ENCODE measurements around the gene BICDL2.

BICDL2 gene

DNA sequence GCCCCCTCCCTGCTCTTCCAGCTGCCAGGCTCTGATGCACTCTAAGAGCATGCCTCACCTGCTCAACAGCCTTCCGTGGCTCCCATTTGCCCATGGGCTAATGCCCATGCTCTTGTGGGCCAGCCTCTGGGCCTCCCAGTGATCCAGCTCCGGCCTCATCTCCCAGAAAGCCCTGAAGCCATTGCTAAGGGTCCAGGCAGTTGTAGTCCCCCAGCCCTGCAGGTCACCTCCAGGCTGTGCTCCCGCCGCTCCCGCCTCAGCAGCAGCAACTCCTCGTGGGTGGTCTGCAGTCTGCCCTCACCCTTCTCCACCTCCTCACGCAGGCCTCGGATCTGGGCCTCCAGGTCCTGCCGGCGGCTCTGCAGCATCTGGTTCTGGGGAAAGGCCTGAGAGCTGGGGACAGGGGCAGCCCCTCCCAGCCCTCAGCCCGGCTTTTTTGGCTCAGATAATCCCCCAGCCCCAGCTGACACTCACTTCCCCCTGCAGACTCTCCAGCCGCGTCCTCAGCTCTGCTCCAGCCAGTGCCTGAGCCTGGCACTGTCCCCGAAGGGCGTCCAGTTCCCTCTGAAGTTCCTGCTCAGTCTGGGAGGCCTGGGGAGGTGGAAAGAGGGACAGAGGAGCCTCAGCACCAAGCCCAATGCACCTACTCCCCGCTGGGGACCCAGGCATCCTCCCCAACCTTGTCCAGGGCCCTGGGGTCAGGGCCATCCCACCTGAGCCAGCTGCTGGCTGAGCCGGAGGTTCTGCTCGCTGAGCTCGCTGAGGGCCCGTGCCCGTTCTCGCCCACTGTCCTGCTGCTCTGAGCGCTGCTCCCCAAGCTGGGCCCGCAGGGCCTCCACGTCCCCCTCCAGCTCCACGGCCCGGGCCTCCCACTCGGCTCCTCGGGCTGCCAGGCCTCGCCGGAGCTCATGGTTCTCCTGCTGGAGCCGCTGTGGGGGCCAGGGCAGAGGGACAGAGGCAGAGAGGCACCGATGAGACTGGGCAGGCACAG is 6.2 kb downstream of the BICDL2 start:
- H3K27ac ChIP-seq (ENCODE audit: low read length), result no peak overlapping the region
- no peak overlapping the region for H3K9ac ChIP-seq (ENCODE audit: low read length in 2 of 2)
- peaks cover 9 to 11% of the 10 kb centered on the region in 2 donors for H3K36me3 ChIP-seq (ENCODE audit: control insufficient read depth in 2 of 2, insufficient read depth in 2 of 2, low read length in 2 of 2)
- no peak overlapping the region for H3K4me3 ChIP-seq (ENCODE audit: low read length in 2 of 2)
- peaks cover 13% of the 10 kb centered on the region for H3K4me1 ChIP-seq (ENCODE audit: control insufficient read depth, insufficient read depth, low read length)
- H3K9me3 ChIP-seq (ENCODE audit: control insufficient read depth in 2 of 2, low read length in 2 of 2), result no peaks in the 10 kb centered on the region
- peaks cover 45 to 53% of the 10 kb centered on the region in 2 donors for H3K27me3 ChIP-seq (ENCODE audit: control insufficient read depth in 1 of 2, insufficient read depth in 2 of 2, low read length in 2 of 2)

DNA sequence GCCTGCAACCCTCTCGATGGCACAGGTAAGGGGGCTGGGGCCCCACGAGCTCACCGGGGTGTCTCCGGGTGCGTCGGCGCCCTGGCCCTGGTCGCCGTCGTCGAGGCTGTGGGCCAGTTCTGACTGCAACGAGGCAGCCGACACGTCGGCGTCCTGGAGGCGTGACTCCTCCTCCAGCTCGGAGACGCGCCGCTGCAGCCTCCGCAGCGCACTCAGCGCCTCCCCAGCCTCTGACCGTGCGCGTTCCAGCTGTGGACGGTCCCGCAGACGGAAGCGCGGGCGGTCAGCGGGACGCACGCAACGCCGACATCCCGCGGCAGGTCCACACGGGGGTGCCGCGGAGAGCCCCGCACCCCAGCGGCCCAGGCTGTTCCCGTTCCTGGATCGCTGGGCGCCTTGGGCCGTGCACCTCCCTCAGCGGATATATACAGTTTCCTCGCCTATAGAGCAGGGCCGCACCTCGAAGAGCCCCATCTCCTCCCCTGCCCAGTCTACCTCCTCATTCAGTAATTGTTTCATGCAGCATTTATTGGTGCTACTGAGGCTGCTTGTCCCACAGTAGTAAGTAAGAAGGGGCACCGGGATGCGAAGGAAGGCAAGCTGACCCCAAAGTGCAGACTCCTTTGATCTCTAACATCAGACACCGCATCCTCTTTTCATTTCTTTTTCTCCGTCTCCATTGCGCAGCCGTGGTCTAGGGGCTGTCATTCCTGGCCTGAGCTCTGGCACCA is 7.1 kb downstream of the BICDL2 start:
- H3K4me1 ChIP-seq (ENCODE audit: control insufficient read depth, insufficient read depth, low read length), result peaks cover 13% of the 10 kb centered on the region
- H3K4me3 ChIP-seq (ENCODE audit: low read length in 2 of 2), result peak overlapping the region in 1 of 2 donors; percentile 44
- peaks cover 40 to 46% of the 10 kb centered on the region in 2 donors for H3K27me3 ChIP-seq (ENCODE audit: control insufficient read depth in 1 of 2, insufficient read depth in 2 of 2, low read length in 2 of 2)
- no peak overlapping the region for H3K27ac ChIP-seq (ENCODE audit: low read length)
- no peaks in the 10 kb centered on the region for H3K9me3 ChIP-seq (ENCODE audit: control insufficient read depth in 2 of 2, low read length in 2 of 2)
- peaks cover 9 to 11% of the 10 kb centered on the region in 2 donors for H3K36me3 ChIP-seq (ENCODE audit: control insufficient read depth in 2 of 2, insufficient read depth in 2 of 2, low read length in 2 of 2)
- no peak overlapping the region for H3K9ac ChIP-seq (ENCODE audit: low read length in 2 of 2)

DNA sequence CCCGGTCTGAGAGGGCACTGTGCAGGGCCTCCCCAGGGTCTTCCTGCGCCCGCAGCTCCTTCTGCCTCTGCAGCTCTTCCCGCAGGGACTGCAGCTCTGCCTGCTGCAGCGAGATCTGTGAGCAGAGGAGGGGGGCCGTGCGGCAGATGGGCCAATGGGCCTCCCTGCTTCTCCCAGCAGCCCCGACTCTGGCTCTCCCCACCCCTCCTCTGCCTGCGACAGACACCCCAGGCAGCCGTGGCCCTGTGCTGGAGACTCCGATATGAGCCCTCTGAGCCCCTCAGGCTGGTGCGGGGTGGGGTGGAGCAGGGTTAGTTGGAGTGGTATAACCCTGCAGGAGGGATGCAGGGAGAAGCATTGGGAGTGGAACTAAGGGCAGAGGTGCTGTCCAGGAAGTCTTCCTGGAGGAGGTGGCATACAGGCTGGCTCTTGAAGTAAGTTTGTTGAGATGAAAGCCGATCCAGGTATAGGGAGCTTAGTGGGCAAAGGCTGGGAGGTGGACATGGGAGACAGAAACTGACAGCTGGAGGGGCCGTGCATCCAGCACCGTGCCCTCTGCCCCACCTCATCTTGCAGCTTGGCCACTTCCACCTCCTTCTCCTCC is 7.9 kb downstream of the BICDL2 start:
- peaks cover 13% of the 10 kb centered on the region for H3K4me1 ChIP-seq (ENCODE audit: control insufficient read depth, insufficient read depth, low read length)
- no peak overlapping the region for H3K27ac ChIP-seq (ENCODE audit: low read length)
- H3K9ac ChIP-seq (ENCODE audit: low read length in 2 of 2), result no peak overlapping the region
- H3K27me3 ChIP-seq (ENCODE audit: control insufficient read depth in 1 of 2, insufficient read depth in 2 of 2, low read length in 2 of 2), result peaks cover 38 to 40% of the 10 kb centered on the region in 2 donors
- peak overlapping the region in 1 of 2 donors; percentile 8 for H3K4me3 ChIP-seq (ENCODE audit: low read length in 2 of 2)
- H3K9me3 ChIP-seq (ENCODE audit: control insufficient read depth in 2 of 2, low read length in 2 of 2), result no peaks in the 10 kb centered on the region
- H3K36me3 ChIP-seq (ENCODE audit: control insufficient read depth in 2 of 2, insufficient read depth in 2 of 2, low read length in 2 of 2), result peaks cover 9 to 11% of the 10 kb centered on the region in 2 donors

DNA sequence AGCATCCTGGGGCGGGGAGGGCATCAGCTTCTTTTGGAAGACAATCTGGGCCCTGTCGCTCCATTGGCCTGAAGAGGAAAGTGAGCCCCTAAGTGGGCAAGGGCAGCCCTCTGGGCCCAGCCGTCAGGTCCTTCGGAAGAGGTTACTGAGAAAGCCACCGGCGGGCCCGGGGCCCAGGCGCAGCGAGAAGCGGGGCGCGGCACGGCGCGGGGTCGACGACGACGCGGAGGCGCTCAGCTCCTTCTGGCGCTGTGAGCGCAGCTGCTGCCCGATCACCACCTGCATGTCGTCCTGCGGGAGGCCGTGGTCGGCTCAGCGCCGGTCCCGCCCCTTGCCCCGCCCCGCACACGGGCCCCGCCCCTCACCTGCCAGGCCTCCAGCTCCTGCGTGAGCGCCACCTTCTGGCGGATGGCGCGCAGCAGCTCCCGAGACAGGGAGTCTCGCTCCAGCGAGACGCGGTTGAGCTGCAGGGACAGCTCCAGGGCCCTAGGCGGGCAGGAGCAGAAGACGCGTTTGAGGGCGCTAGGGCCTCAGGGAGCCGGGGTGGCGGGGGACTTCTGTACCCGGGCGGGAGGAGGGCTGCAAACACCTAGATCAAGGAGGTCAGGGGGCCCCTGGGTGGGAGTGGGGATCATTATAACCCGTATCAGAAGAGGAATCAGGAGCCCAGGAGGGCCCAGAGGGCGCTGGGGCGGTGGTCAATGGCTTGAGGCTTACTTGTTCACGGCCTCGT is 8.6 kb downstream of the BICDL2 start:
- Histone ChIP-seq H3K36me3 (ENCODE audit: control insufficient read depth in 2 of 2, insufficient read depth in 2 of 2, low read length in 2 of 2) (peaks cover 9 to 11% of the 10 kb centered on the region in 2 donors), H3K9ac (ENCODE audit: low read length in 2 of 2) (no peak overlapping the region), H3K27ac (ENCODE audit: low read length) (no peak overlapping the region), H3K4me1 (ENCODE audit: control insufficient read depth, insufficient read depth, low read length) (peaks cover 20% of the 10 kb centered on the region), H3K9me3 (ENCODE audit: control insufficient read depth in 2 of 2, low read length in 2 of 2) (no peaks in the 10 kb centered on the region), H3K27me3 (ENCODE audit: control insufficient read depth in 1 of 2, insufficient read depth in 2 of 2, low read length in 2 of 2) (peaks cover 33 to 35% of the 10 kb centered on the region in 2 donors), H3K4me3 (ENCODE audit: low read length in 2 of 2) (peak overlapping the region in 1 of 2 donors; percentile 8)

DNA sequence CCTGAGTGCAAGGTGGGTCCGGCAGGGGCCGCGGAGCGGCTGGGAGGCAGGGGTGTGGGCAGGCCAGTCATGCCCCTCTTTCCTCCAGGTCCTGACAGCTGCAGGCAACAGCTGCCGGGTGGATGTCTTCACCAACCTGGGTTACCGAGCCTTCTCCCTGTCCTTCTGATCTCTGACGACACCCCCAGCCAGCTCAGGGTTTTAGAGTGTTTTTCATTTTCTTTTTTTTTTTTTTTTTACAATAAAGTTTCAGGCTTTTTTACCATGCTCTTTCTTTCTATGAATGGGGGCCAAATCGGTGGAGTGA is 9.3 kb downstream of the BICDL2 start:
- H3K27ac ChIP-seq (ENCODE audit: low read length), result no peak overlapping the region
- peaks cover 27% of the 10 kb centered on the region for H3K4me1 ChIP-seq (ENCODE audit: control insufficient read depth, insufficient read depth, low read length)

DNA sequence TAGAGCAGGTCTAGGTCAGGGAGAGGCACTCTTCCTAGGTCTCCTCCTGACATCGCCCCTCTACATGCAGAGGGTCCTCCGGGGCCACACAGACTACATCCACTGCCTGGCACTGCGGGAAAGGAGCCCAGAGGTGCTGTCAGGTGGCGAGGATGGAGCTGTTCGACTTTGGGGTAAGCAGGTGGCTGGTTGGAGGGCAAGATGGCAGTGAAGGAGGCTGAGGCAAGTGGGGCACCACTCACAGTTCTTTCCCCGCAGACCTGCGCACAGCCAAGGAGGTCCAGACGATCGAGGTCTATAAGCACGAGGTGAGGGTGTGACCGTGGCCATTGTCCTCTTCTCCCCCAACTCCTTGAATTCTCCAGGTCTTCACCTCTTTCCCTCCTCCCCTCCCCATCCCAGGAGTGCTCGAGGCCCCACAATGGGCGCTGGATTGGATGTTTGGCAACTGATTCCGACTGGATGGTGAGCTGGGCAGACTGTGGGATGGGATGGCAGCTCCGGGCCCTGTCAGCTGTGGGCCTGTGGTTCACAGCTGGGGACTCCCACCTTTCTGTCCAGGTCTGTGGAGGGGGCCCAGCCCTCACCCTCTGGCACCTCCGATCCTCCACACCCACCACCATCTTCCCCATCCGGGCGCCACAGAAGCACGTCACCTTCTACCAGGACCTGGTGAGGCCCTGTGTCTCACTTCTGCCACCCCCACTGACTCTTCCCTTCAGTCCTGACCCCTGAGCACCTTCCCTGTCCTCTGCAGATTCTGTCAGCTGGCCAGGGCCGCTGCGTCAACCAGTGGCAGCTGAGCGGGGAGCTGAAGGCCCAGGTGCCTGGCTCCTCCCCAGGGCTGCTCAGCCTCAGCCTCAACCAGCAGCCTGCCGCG is 9.9 kb downstream of the BICDL2 start:
- no peak overlapping the region for H3K27ac ChIP-seq (ENCODE audit: low read length)
- no peak overlapping the region for H3K4me3 ChIP-seq (ENCODE audit: low read length in 2 of 2)
- peaks cover 28% of the 10 kb centered on the region in 2 donors for H3K27me3 ChIP-seq (ENCODE audit: control insufficient read depth in 1 of 2, insufficient read depth in 2 of 2, low read length in 2 of 2)
- H3K9me3 ChIP-seq (ENCODE audit: control insufficient read depth in 2 of 2, low read length in 2 of 2), result no peaks in the 10 kb centered on the region
- no peak overlapping the region for H3K9ac ChIP-seq (ENCODE audit: low read length in 2 of 2)
- peaks cover 33% of the 10 kb centered on the region for H3K4me1 ChIP-seq (ENCODE audit: control insufficient read depth, insufficient read depth, low read length)
- peaks cover 9 to 11% of the 10 kb centered on the region in 2 donors for H3K36me3 ChIP-seq (ENCODE audit: control insufficient read depth in 2 of 2, insufficient read depth in 2 of 2, low read length in 2 of 2)

More for the DNA sequence above, 9.3 kb downstream of the BICDL2 start:
- Histone ChIP-seq H3K27me3 (ENCODE audit: control insufficient read depth in 1 of 2, insufficient read depth in 2 of 2, low read length in 2 of 2) (peaks cover 32 to 33% of the 10 kb centered on the region in 2 donors), H3K36me3 (ENCODE audit: control insufficient read depth in 2 of 2, insufficient read depth in 2 of 2, low read length in 2 of 2) (peaks cover 9 to 11% of the 10 kb centered on the region in 2 donors), H3K9me3 (ENCODE audit: control insufficient read depth in 2 of 2, low read length in 2 of 2) (no peaks in the 10 kb centered on the region), H3K4me3 (ENCODE audit: low read length in 2 of 2) (no peak overlapping the region), H3K9ac (ENCODE audit: low read length in 2 of 2) (no peak overlapping the region)

DNA sequence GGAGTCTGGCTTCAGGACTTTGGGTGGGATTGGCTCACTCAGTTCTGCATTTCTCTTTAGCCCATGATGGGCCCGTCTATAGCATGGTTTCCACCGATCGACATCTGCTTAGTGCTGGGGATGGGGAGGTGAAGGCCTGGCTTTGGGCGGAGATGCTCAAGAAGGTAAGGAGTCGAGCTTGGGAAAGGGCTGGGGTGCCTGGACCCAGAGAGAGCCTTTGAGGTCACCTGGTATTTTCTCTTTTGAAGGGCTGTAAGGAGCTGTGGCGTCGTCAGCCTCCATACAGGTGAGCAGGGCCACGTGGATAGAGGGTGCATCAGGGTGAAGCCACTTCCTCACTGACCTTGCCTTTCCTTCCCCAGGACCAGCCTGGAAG is 10.8 kb downstream of the BICDL2 start:
- Histone ChIP-seq H3K9ac (ENCODE audit: low read length in 2 of 2) (no peak overlapping the region), H3K4me3 (ENCODE audit: low read length in 2 of 2) (no peak overlapping the region), H3K4me1 (ENCODE audit: control insufficient read depth, insufficient read depth, low read length) (peaks cover 42% of the 10 kb centered on the region), H3K9me3 (ENCODE audit: control insufficient read depth in 2 of 2, low read length in 2 of 2) (no peaks in the 10 kb centered on the region), H3K27me3 (ENCODE audit: control insufficient read depth in 1 of 2, insufficient read depth in 2 of 2, low read length in 2 of 2) (peaks cover 22 to 23% of the 10 kb centered on the region in 2 donors), H3K36me3 (ENCODE audit: control insufficient read depth in 2 of 2, insufficient read depth in 2 of 2, low read length in 2 of 2) (peaks cover 9 to 11% of the 10 kb centered on the region in 2 donors), H3K27ac (ENCODE audit: low read length) (no peak overlapping the region)

DNA sequence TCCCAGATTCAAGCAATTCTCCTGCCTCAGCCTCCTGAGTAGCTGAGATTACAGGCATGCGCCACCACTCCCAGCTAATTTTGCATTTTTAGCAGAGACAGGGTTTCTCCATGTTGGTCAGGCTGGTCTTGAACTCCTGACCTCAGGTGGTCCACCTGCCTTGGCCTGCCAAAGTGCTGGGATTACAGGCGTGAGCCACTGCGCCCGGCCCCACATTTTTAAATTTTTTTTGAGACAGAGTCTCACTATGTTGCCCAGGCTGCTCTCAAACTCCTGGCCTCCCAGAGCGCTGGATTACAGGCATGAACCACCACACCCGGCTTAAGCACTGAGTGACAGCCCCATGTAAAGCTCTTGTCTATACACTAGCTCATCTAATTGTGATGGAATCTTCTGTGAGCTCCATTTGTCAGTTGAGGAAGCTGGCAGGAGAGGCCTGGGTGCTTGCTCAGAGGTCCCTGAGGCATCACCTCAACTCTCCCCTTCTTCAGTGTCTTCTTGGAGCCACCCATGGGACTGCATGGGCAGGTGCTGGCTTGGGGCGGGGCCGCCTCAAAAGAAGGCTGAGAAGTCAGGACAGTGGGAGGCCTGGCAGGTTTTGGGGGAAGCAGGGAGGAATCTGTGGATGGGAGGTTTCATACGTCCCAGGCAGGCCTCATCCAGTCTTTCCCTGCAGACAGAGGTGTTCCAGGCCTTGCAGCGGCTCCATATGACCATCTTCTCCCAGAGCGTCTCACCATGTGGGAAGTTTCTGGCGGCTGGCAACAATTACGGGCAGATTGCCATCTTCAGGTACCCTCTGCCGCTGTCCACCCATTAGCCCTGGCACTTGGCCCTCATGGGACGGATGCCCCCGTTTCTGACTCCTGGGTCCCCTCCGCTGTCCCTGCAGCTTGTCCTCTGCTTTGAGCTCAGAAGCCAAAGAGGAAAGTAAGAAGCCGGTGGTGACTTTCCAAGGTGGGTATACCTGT is 11.4 kb downstream of the BICDL2 start:
- Histone ChIP-seq H3K27me3 (ENCODE audit: control insufficient read depth in 1 of 2, insufficient read depth in 2 of 2, low read length in 2 of 2) (peaks cover 15 to 16% of the 10 kb centered on the region in 2 donors), H3K36me3 (ENCODE audit: control insufficient read depth in 2 of 2, insufficient read depth in 2 of 2, low read length in 2 of 2) (peaks cover 9 to 11% of the 10 kb centered on the region in 2 donors), H3K9ac (ENCODE audit: low read length in 2 of 2) (no peak overlapping the region), H3K4me3 (ENCODE audit: low read length in 2 of 2) (no peak overlapping the region), H3K9me3 (ENCODE audit: control insufficient read depth in 2 of 2, low read length in 2 of 2) (no peaks in the 10 kb centered on the region), H3K4me1 (ENCODE audit: control insufficient read depth, insufficient read depth, low read length) (peaks cover 48% of the 10 kb centered on the region), H3K27ac (ENCODE audit: low read length) (no peak overlapping the region)

Measured in stomach smooth muscle (tissue), 2 donors.